WERI-Rb-1 (cell line): ENCODE data around the gene SDR42E2.
A peak's percentile ranks its signal among the peaks of the same experiment; 100 is the strongest.

Experiments
- DNase-seq: peaks from one replicate; pipeline ENCODE4 v3.0.0-alpha.2; 2020
- H3K27ac ChIP-seq: fragments of 250-450 bp; sonication (Bioruptor Pico); 2 replicates; pipeline ENCODE4 v1.5.1; 2020; ENCODE audit warnings: mild to moderate bottlenecking, moderate library complexity
- H3K27me3 ChIP-seq: fragments of 250-450 bp; sonication (Bioruptor Pico); 2 replicates; pipeline ENCODE4 v1.5.1; 2021; ENCODE audit warnings: mild to moderate bottlenecking, low read depth, moderate library complexity; ENCODE audit not compliant: insufficient read depth, severe bottlenecking
- H3K36me3 ChIP-seq: fragments of 250-450 bp; sonication (Bioruptor Pico); 2 replicates; pipeline ENCODE4 v1.5.1; 2020; ENCODE audit warnings: mild to moderate bottlenecking, moderate library complexity
- H3K4me3 ChIP-seq: 2 replicates; pipeline ENCODE4 v1.5.1; 2011; ENCODE audit warnings: low read depth, mild to moderate bottlenecking, control low read depth, low read length
- H3K9me3 ChIP-seq: fragments of 250-450 bp; sonication (Bioruptor Pico); 2 replicates; pipeline ENCODE4 v1.5.1; 2021; ENCODE audit warnings: mild to moderate bottlenecking, moderate library complexity; ENCODE audit not compliant: severe bottlenecking
- TF ChIP-seq, protein P1 (sequence below): IDR thresholded peaks from 2 replicates; pipeline ENCODE4 v1.5.1; 2011; ENCODE audit warnings: low read depth, mild to moderate bottlenecking, control low read depth, inconsistent platforms, low read length

Gene SDR42E2

GRCh38 chr16:22202261-22202637 lies 39.9 kb downstream of the SDR42E2 start:
- TF ChIP-seq, protein P1, sequence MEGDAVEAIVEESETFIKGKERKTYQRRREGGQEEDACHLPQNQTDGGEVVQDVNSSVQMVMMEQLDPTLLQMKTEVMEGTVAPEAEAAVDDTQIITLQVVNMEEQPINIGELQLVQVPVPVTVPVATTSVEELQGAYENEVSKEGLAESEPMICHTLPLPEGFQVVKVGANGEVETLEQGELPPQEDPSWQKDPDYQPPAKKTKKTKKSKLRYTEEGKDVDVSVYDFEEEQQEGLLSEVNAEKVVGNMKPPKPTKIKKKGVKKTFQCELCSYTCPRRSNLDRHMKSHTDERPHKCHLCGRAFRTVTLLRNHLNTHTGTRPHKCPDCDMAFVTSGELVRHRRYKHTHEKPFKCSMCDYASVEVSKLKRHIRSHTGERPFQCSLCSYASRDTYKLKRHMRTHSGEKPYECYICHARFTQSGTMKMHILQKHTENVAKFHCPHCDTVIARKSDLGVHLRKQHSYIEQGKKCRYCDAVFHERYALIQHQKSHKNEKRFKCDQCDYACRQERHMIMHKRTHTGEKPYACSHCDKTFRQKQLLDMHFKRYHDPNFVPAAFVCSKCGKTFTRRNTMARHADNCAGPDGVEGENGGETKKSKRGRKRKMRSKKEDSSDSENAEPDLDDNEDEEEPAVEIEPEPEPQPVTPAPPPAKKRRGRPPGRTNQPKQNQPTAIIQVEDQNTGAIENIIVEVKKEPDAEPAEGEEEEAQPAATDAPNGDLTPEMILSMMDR: no peak
- Histone ChIP-seq H3K27me3 (no peaks in the 10 kb centered on the region), H3K36me3 (peaks cover 5% of the 10 kb centered on the region), H3K27ac (peak overlapping the region; percentile 31; the same call in 1 of the 2 replicates), H3K9me3 (no peaks in the 10 kb centered on the region), H3K4me3 (no peak overlapping the region)
- no peak for DNase-seq

DNA sequence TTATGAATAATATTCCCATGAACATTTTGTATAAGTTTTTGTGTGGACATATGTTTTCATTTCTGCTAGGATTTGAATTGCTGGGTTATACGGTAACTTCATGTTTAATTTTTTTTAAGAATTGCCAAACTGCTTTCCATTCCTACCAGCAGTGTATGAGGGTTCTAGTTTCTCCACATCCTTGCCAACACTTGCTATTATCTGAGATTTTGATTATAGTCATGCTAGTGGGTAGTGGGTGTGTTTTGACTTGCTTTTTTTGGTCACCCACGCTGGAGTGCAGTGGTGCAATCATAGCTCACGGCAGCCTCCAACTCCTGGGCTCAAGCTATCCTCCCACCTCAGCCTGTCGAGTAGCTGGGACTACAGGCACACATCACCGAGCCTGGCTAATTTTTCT lies 40.8 kb downstream of the SDR42E2 start:
- Histone ChIP-seq H3K36me3 (peaks cover 13% of the 10 kb centered on the region), H3K9me3 (no peaks in the 10 kb centered on the region), H3K27me3 (no peaks in the 10 kb centered on the region), H3K27ac (no peak overlapping the region), H3K4me3 (no peak overlapping the region)
- TF ChIP-seq, protein P1: no peak
- DNase-seq: no peak

DNA sequence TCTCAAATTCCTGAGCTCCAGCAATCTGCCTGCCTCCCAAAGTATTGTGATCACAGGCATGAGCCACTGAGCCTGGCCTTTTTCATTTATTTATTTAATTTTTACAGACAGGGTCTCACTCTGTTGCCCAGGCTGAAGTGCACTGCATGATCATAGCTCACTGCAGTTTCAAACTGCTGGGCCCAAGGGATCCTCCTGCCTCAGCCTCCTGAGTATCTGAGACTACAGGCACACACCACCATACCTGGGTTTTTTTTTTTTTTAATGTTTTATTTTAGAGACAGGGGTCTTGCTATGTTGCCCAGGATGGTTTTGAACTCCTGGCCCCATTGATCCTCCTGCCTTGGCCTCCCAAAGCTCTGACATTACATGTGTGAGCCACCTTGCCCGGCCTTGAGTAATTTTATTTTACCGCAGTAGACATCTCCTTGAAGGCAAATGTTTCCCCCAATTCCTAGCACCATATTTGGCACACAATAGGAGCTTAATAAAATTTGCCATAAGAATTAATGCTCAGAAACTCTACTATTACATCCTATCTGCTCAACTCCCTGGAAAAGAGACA lies 41.9 kb downstream of the SDR42E2 start:
- TF ChIP-seq, protein P1: no peak
- no peak overlapping the region for H3K27ac ChIP-seq
- no peak for DNase-seq

GRCh38 chr16:22205577-22206012 lies 43.3 kb downstream of the SDR42E2 start:
- Histone ChIP-seq H3K27ac (peak overlapping the region; percentile 65), H3K27me3 (no peaks in the 10 kb centered on the region), H3K9me3 (no peaks in the 10 kb centered on the region), H3K4me3 (peak overlapping the region; percentile 31), H3K36me3 (peaks cover 38% of the 10 kb centered on the region)
- DNase-seq: no peak
- TF ChIP-seq, protein P1: no peak

More for the DNA sequence above, 41.9 kb downstream of the SDR42E2 start:
- H3K9me3 ChIP-seq: no peaks in the 10 kb centered on the region
- peaks cover 24% of the 10 kb centered on the region for H3K36me3 ChIP-seq
- no peaks in the 10 kb centered on the region for H3K27me3 ChIP-seq
- H3K4me3 ChIP-seq: no peak overlapping the region

DNA sequence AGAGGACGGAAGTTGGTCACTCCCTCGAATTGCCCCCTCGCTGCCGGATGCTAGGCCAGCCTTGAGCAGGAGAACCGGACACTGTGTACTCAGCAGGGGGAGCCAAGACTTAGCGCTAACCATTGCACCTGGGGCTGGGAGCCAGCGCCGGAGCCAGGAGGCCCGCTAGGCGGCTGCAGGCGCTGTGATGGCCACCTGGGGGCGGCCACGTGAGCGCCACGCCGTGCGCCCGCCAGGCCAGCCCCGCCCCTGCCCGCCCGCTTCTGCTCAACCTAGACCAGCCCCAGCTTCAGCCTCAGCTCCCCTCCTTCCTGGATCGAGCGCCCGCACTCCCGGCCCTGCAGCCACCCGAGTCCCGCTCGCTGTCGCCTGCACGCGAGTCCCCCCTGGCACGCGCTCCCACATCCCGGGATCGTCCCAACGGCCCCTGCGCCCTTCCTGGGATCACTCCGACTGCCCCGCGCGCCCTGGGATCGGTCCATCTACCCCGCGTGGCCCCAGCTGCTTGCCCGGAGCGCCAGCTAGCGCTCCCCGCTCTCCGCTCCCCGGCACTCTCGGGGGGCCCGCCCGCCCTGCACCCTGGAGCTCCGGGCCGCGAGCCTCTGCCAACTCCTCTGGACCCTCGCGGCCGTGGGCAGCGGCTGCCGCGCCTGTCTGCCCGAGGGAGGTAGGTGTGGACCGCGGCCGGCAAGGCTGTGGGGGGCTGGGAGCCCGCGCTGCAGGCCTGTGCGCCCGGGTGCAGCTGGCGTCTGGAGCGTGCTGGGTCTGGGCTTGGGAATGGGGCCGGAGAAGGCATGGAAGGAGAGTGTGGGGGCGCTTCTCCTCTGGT lies 43.9 kb downstream of the SDR42E2 start, which contains the start of gene EEF2K:
TSS of gene EEF2K (plus strand) at position 266 of the 829 bp plus-strand sequence. CDS start 19,452 bp downstream, outside the sequence.
- Histone ChIP-seq H3K27ac (peak within 1 kb of the TSS; percentile 91), H3K36me3 (peaks cover 44% of the 10 kb centered on the region)
- TF ChIP-seq, protein P1: peak; percentile 90

More for the DNA sequence above, 43.9 kb downstream of the SDR42E2 start, which contains the start of gene EEF2K:
- H3K9me3 ChIP-seq: no peaks in the 10 kb centered on the region
- no peaks in the 10 kb centered on the region for H3K27me3 ChIP-seq
- H3K4me3 ChIP-seq: peak within 1 kb of the TSS; percentile 88
- DNase-seq: peak; percentile 96
